ENCODE measurements around the gene POFUT2.
"Not testable (repeated sequence)": the region's sequence is repeated elsewhere in the genome, so short reads cannot be mapped to it uniquely, and the experiment has no call there.

POFUT2 gene

DNA sequence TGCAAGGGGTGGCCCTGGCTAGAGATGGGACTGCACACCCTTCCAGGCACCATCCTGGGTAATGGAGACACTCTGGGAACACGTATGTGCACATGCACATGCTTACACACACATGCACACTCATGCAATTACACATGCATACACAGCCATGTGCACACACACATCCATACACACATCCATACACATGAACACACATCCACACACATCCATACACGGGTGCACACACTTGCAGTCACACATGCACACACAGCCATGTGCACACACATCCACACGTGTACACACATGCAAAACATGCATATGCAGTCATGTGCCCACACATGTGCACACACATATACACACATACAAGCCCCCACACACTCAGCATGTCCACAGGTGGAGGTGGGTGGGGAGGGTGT lies 22.3 kb upstream of the POFUT2 start:
- no peak for DNase-seq (ENCODE audit: low read depth)

DNA sequence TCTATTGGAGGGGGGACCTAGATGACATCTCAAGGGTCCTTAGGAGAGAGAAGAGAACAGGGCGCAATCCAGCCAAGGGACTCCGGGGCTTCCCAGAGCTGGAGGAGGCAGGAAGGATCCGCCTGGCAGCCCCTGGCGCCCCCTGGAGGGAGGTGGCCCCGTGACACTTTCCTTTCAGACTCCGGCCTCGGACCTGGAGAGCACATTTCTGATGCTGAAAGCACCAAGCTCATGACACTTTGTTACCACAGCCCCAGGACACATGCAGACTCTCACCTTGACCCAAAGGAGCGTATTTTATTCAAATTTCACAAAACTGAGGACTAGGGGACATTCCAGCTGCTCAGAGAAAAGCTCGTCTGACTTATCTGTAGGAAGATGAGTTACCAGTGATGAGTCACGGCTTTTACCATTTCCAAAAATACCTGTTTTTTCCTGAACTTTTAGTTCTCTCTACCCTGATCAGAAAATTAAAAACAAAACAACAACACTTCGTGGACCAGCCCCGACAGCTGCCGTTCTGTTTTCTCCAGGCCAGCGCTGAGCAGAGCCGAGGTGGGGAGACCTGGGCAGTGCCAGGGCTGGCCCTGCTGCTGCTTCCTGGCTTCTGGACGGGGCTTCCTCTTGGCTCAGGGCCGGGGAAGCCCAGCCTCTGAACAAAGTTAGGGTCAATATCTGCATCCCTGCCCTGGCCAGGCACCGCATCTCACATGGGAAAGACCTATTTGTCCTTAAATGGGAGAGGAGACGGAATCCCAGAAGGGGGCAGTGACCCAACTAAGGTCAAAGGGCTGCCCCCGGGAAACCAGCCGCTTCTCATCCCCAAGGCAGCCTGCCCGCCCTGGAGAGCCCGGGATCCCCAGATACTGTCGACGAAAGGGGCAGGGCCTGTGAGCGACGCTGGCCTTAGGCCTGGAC lies 21.6 kb upstream of the POFUT2 start:
- peak; percentile 47 for DNase-seq (ENCODE audit: low read depth)

GRCh38 chr21:45308194-45309068 lies 20.7 kb upstream of the POFUT2 start:
- no peak for DNase-seq (ENCODE audit: low read depth)

GRCh38 chr21:45307597-45308158 lies 20.0 kb upstream of the POFUT2 start:
- DNase-seq (ENCODE audit: low read depth): not testable (repeated sequence)

DNA sequence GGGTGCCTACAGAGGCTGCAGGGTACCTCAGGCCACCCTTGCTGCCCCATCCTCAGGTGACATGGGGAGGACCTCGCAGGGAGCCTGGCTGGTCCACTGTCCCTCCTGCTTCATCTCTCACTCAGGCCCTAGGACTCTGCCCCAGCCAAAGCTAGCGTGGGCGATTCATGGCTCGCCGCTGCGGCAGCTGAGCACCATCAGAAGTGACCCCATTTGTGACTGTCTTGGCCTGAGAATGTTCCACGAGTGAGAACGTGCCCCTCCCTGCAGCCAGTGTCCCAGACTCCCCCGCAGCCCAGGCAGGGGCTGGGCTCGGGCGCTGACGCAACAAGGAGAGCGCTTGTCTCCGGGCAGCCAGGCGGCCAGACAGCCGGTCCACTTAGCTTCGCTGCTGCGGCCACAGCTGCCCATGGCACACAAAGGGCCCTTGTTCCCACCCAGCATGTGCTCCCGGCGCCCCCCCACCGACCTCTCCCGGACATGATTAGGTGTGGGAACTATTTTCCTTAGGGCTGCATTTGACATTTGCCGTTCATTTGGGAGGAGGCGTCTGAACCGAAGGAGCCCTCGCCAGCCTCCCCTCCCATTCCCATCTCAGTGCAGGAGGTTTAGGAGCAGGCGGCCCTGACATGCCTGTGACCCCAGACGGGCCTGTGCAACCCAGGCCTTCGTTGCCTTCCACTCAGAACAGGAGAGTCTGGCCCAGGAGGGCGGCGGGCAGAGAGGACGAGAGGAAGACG lies 19.3 kb upstream of the POFUT2 start:
- DNase-seq (ENCODE audit: low read depth): no peak

DNA sequence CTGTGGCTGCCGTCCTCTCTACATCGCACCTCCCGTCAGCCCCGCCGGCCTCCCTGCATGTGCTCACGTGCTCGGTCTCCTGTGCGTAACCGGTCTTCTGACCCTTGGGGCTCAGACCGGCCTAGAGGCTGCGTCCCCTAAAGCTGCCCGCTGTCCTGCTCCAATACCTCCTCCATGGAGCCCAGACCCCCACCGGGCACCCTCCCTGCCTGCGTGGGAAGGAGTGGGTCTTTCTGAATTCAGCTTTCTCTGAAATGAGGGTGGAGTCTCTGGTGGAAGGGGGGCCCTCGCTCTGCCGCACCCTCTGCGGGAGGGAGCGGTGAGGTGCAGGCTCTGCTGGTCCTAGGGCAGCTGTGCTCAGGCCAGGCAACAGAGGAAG lies 18.7 kb upstream of the POFUT2 start:
- no peak for DNase-seq (ENCODE audit: low read depth)

- DNase-seq (ENCODE audit: low read depth): no peak
Measured at GRCh38 chr21:45305836-45306235, 18.1 kb upstream of the POFUT2 start.

DNA sequence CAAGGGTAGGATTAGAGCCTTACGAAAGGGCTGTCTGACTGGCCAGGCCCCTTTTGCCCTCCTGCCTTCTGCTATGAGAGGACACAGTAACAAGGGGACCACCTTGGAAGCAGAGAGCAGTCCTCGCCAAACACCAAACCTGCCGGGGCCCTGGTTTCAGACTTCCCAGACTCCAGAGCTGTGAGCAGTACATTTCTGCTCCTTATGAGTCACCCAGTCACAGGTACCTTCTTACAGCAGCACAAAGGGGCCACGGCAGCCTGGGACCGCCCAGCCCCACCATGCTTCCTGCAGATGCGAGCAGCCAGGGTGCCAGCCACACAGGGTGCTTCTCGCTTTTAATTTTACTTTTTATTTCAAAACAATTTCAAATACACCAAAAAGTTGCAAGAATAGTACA lies 17.2 kb upstream of the POFUT2 start:
- no peak for DNase-seq (ENCODE audit: low read depth)

GRCh38 chr21:45304476-45304830 lies 16.8 kb upstream of the POFUT2 start:
- no peak for DNase-seq (ENCODE audit: low read depth)

DNA sequence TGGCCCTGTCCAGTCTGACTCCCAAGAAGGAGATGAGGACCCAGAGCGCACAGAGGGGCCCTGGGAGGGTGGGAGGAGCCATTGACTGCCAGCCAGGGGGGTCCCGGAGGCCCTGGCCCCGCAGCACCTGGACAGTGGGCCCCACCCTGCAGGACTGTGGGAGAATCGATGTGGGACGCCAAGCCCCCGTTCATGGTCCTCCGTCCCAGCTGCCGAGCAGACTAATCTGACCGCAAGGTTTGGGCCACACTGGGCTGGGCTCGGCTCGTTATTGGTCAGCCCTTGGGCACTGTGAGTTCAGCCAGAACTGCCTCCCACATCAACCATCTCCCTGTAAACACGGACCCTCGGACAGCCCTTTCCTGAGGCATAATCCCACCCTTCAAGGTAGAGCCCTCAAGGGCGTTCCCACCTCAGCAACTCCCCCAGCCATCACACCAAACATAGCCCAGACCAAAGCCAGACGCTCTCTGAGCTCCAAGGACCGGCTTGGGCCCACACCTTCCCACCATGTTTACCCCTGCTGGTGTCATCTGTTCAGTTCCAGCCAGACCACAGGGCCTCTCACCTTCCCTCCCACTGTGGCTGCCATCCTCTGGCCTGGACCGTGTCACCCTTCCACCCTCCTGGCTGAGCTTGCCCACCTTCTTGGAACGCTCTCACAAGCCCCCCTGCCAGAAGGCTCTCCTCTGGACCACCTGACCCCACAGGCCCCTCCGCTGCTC lies 16.2 kb upstream of the POFUT2 start:
- DNase-seq (ENCODE audit: low read depth): no peak

- DNase-seq (ENCODE audit: low read depth): no peak
Measured at GRCh38 chr21:45303091-45303615, 15.5 kb upstream of the POFUT2 start.

DNA sequence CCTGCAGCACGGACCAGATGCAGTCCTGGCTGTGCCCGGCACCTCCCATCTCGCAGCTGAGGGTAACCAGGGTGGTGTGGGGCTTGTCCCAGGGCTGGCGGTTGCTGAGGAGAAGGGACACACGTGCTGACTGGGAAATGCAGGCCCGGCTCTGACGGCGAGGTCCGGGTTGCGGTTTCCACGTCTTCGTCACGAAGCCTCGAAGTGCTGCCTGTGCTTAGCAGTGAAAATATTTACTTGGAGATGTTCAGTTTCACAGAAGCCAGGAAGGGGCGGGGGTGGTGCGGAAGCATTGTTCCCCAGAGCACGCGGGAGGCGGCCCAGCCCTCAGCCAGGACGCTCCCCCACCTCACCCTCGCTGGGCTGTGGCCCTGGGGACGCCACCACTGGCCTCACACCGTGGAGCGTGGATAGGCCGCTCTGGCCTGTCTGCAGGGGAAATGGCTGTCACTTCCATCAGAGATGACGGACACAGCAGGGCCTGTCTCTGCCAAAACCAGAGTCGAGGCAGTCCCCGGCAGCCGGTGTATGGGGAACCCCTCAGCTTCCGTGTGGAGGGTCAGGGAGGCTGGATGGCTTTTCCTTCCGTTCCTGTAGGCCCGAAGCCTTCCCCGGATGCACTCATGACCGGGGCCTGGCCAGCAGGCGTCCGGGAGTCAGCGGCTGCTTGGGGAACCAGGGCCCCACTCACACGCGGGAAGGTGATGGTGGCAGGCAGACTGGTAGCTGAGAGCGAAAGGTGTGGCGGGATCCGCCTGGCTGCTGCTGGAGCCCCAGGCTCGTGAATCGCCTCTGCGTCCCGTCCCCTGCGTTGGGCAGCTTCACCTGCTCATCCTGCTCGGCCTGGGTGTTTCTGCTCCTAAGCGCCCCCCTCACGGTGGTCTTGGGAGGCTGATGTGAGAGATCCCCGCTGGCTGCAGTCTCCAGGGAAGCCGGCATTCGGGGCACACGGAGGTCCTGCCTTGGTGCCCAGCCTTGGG lies 14.7 kb upstream of the POFUT2 start:
- peak; percentile 32 for DNase-seq (ENCODE audit: low read depth)

- DNase-seq (ENCODE audit: low read depth): no peak
Measured at GRCh38 chr21:45301521-45302081, 13.9 kb upstream of the POFUT2 start.

- no peak for DNase-seq (ENCODE audit: low read depth)
Measured at GRCh38 chr21:45300786-45301520, 13.3 kb upstream of the POFUT2 start.

GRCh38 chr21:45299864-45300785 lies 12.4 kb upstream of the POFUT2 start:
- DNase-seq (ENCODE audit: low read depth): no peak

- no peak for DNase-seq (ENCODE audit: low read depth)
Measured at GRCh38 chr21:45299026-45299863, 11.6 kb upstream of the POFUT2 start.

- DNase-seq (ENCODE audit: low read depth): no peak
Measured at GRCh38 chr21:45297869-45298268, 10.2 kb upstream of the POFUT2 start.

Measured in activated T-cell treated with anti-CD3 and anti-CD28 coated beads for 48 hours (primary cell).